Activated CD8-positive, alpha-beta memory T cell treated with anti-CD3 and anti-CD28 coated beads, Interleukin-2, amount 50 U/mL, for 48 hours (primary cell): ENCODE measurements around the gene EVL.
"Not testable (repeated sequence)": the region's sequence is repeated elsewhere in the genome, so short reads cannot be mapped to it uniquely, and the experiment has no call there.

Experiments
- DNase-seq: peaks from one replicate; pipeline ENCODE4 v3.0.0-alpha.2; 2020

Gene EVL

GRCh38 chr14:100176811-100177327 is 111.6 kb downstream of the EVL start:
- DNase-seq, result no peak

- DNase-seq, result no peak
These were observed 113.5 kb downstream of the EVL start for GRCh38 chr14:100178691-100179090.

- DNase-seq, result not testable (repeated sequence)
These were observed 115.4 kb downstream of the EVL start for GRCh38 chr14:100180671-100181070.

DNA sequence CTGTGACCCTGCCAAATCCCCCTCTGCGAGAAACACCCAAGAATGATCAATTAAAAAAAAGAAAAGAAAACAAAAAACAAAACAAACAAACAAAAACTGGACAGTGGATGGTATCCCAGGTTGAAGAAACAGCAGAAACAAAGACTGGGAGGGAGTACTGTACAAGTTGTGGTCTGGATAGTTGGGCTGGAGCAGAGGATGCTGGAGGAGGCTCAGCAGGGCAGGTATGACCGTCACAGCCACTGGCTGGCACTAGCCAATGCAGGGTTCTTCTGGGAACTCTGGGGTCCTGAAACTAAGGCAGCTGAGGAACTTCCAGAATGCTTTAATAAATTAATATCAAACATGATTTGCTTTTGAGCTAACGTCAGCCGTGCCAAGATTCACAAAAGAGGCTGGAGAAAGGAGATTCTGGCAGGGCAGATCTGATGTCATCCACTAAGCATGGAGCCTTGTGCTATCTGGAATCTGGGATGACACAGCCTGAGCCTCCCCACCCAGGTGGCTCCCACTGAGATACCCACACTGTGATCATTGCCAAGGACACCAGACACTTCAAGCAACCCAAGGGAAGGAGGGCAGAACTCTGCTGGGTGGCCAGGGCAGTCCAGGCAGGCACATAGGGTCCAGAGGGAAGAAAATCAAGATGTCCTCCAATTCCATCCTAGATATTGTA is 116.8 kb downstream of the EVL start:
- not testable (repeated sequence) for DNase-seq

DNA sequence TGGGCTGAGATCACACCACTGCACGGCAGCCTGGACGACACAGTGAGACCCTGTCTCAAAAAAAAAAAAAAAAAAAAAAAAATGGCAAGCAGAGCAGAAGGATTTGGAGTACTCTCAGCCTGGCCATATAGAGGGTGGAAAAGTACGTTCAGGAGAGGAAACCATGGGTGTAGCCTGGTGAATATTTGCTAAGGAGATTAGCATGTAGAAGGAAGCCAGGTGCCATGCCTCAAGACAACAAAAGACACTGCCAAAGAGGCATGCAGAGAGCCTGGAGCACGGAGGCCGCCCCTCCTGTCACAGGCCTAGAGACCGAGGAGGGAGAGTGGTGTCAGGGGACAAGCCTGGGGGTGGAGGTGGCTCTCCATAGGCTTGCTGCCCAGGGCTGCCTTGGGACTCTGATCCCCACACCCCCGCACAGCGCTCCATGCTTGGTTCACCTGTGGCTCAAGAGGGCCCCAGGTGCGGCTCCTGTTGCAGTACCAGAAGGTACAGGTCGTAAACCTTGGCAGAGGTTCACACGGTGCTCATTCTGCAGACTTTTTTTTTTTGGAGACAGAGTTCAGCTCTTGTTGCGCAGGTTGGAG is 122.1 kb downstream of the EVL start:
- no peak for DNase-seq

DNA sequence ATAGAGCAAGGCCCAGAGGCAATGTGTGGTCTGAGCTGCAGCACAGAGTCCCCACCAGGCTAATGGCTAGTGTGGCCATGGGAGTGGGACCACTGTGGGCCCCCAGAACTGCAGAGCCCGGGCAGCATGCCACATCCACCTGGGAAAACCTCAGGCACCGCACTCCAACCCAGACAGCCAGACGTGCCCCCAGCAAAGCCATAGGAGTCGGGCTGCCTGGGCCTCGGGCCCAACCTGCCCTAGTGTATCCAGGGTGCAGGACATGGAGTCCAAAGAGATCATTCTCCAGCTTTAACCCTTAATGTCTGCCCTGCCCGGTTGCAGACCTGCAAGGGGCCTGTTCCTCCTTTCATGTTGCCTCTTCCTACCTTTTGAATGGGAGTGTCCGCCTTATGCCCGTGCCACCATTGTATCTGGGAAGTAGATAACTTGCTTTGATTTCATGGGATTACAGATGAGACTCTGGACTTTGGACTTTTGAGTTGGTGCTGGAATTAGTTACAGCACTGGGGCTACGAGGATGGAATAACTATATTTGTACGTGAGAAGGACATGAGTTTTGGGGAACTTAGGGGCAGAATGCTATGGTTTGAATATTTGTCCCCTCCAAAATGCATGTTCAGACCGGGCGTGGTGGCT is 123.3 kb downstream of the EVL start:
- no peak for DNase-seq

DNA sequence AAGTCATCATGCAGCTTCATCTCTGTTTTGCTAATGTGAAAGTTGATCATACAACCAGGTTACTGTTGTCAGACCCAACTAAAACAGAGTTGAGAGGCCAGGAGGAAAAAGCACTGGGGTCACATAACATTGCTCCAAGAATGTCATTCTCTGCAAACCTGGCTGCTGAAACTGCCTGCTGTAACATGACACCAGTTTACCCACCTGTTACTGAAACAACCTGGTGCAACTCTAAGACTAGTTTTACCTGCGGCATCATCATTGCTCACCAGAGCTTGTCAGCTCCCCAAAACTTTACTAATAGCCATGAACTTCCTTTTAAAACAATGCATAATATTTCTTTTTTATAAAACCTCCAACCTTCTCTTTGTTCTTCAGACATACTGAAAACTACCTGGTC is 124.9 kb downstream of the EVL start:
- no peak for DNase-seq

- DNase-seq, result no peak
These were observed 126.5 kb downstream of the EVL start for GRCh38 chr14:100191584-100192249.

DNA sequence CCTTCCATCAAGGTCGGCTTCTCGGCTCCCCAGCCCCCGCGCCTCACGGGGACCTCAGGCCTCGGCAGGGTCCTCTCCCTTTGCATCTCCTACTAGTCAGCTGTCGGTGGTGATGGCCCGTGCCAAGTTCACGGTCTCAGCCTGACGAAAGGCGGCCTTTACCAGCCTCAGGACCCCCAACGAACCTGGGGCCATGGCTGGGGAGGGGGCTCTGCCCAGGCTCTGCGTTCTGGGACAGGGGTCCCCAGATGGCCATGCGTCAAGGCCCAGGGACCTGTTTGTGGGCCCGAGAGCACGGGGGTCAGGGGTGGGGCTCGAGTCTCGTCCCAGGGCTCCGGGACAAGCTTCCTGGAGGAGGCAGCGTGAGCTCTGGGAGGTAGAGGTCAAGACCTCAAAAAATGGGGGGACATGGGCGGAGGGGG is 127.0 kb downstream of the EVL start:
- DNase-seq, result peak; percentile 74

DNA sequence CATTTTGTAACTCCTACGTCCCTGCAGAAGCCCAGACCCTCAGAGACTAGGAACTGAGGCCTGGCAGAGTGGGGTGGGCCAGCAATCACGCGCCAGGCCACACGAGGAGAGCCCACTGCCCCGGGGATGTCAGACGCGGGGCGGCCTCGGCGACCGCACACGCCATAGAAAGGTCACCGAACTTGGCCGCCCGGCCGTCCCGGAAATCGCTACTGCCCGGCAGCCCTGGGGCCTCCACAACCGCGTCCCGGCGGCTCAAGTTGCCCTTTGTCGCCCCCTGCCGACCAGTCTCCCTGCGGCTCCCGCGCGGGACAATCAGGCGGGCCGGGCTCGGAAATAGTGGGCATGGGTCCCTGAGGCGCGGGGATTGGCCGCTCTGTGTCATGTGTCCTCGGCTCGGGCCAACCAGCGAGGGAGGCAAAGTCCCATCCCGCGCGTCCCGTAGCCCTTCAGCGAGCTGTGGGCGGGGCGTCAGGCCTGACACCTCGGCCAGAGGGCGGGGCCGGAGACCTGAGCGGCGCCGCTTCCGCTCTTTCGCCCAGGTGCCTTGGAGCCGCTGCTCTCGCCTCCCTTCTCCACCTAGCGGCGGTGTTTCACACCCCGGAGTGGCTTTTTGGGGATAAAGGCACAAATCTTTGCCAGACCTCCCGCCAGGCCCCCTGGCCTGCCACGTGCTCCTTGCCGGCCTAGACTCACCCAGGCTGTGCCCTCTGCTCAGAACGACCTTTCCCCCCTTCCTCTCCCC is 127.6 kb downstream of the EVL start:
- DNase-seq, result peak; percentile 100
